Transverse colon (tissue), 4 donors: ENCODE results near the gene IDUA. TPM values are rescaled to one million over a fixed set of nuclear protein-coding genes. Genes with fewer than 3 reads are reported as not detected.

Source experiments
- DNase-seq: peaks from one replicate; pipeline ENCODE4 v3.0.0-alpha.2; 2019
- H3K27ac ChIP-seq, 4 donors: fragments of 200-600 bp; sonication (generic); 2 replicates each; pipeline ENCODE4 v1.5.1; 2016 to 2018; ENCODE audit warnings: inconsistent platforms in 4 of 4
- H3K27me3 ChIP-seq: fragments of 200-600 bp; sonication (generic); 2 replicates; pipeline ENCODE4 v1.5.1; 2017; ENCODE audit warnings: inconsistent platforms
- H3K36me3 ChIP-seq, 4 donors: fragments of 200-600 bp; sonication (generic); 2 replicates each; pipeline ENCODE4 v1.5.1; 2017 to 2019; ENCODE audit warnings: inconsistent platforms in 4 of 4
- H3K4me1 ChIP-seq, 4 donors: fragments of 200-600 bp; sonication (generic); 2 replicates each; pipeline ENCODE4 v1.5.1; 2017 to 2020; ENCODE audit warnings: inconsistent platforms in 4 of 4
- H3K4me3 ChIP-seq, 4 donors: fragments of 200-600 bp; sonication (generic); 1 replicate in 1 of 4; 2 replicates in 3 of 4; pipeline versions ENCODE4 v1.5.1 to v1.6.1; 2017 to 2019; ENCODE audit warnings: inconsistent platforms in 4 of 4
- H3K9me3 ChIP-seq, 2 donors: fragments of 200-600 bp; sonication (generic); 2 replicates each; pipeline ENCODE4 v1.5.1; 2017 to 2019; ENCODE audit warnings: inconsistent platforms in 2 of 2
- CTCF ChIP-seq, 5 experiments: fragments of 200-600 bp in 3 of 5; fragments of 450-650 bp in 2 of 5; sonication (generic) in 3 of 5; IDR thresholded peaks; 1 replicate in 2 of 5; 2 replicates in 3 of 5; pipeline ENCODE4 v1.5.1; 2016 to 2017; ENCODE audit warnings: antibody characterized with exemption in 5 of 5, inconsistent platforms in 3 of 5, mild to moderate bottlenecking in 2 of 5, moderate library complexity in 1 of 5
- EP300 ChIP-seq: sonication (generic); formaldehyde crosslinking; IDR thresholded peaks from one replicate; pipeline ENCODE4 v1.6.1; 2017; ENCODE audit warnings: antibody characterized with exemption, low read depth
- POLR2A ChIP-seq: fragments of 450-650 bp; IDR thresholded peaks from one replicate; pipeline ENCODE4 v1.6.1; 2016; ENCODE audit warnings: antibody characterized with exemption, mild to moderate bottlenecking, moderate library complexity
- POLR2AphosphoS5 ChIP-seq, 3 donors: sonication (generic); formaldehyde crosslinking; IDR thresholded peaks; one replicate each; pipeline ENCODE4 v1.6.1; 2016; ENCODE audit warnings: antibody characterized with exemption in 3 of 3
- WGBS, 2 donors: methylation state at CpG; one replicate each; pipeline ENCODE4 v1.1.5; 2018; ENCODE audit warnings: low coverage in 1 of 2; 5-methylcytosine and 5-hydroxymethylcytosine counted together
- in situ Hi-C, 4 donors: fragments of 200-750 bp; cut with MboI; loops; one replicate each; pipeline versions ENCODE4 v1.15.0 to v1.15.1; 2017; ENCODE audit warnings: low sequenced_read_pairs in 3 of 4, low pct_ligation_motif_present in 1 of 4, low pct_unique_long_range_greater_than_20kb in 1 of 4
- intact Hi-C: fragments of 100-400 bp; cut with DNase I; formaldehyde crosslinking; loops from one replicate; pipeline ENCODE4 v1.15.1; 2023; ENCODE audit warnings: low total_unique reads
- total RNA-seq, 4 donors: library from RNA; depleted of rRNA; stranded (reverse); fragments of >200 nt; gene quantifications; one replicate each; pipeline ENCODE4 v1.1.0, GENCODE V29; 2016

The IDUA gene
- total RNA-seq, 4 donors from 2014 or later: 25.9 to 78.6 (median 40.4) TPM

- no peak for DNase-seq
- H3K27me3 ChIP-seq: no peaks in the 10 kb centered on the region
- 83% methylated on average over 32 of the region's 48 CpGs; no CpG with 5 or more reads in 1 of the 2 donors for WGBS, 2 donors
- intact Hi-C loops (no loop called here), in situ Hi-C loops (no loop called here)
- H3K4me3 ChIP-seq: no peak overlapping the region
- TF ChIP-seq POLR2AphosphoS5 (IDR thresholded peaks at IDR 0.05): no peak
- TF ChIP-seq EP300: no peak
- no peak for TF ChIP-seq POLR2A
- TF ChIP-seq CTCF (IDR thresholded peaks at IDR 0.05): no peak
- H3K27ac ChIP-seq: no peak overlapping the region
- H3K9me3 ChIP-seq: no peaks in the 10 kb centered on the region
- peaks cover 0 to 50% (median 29%) of the 10 kb centered on the region in 4 donors for H3K4me1 ChIP-seq
- H3K36me3 ChIP-seq: peaks cover 0 to 8% (median 0%) of the 10 kb centered on the region in 4 donors
These were observed 20.4 kb upstream of the IDUA start for GRCh38 chr4:966266-967112.

DNA sequence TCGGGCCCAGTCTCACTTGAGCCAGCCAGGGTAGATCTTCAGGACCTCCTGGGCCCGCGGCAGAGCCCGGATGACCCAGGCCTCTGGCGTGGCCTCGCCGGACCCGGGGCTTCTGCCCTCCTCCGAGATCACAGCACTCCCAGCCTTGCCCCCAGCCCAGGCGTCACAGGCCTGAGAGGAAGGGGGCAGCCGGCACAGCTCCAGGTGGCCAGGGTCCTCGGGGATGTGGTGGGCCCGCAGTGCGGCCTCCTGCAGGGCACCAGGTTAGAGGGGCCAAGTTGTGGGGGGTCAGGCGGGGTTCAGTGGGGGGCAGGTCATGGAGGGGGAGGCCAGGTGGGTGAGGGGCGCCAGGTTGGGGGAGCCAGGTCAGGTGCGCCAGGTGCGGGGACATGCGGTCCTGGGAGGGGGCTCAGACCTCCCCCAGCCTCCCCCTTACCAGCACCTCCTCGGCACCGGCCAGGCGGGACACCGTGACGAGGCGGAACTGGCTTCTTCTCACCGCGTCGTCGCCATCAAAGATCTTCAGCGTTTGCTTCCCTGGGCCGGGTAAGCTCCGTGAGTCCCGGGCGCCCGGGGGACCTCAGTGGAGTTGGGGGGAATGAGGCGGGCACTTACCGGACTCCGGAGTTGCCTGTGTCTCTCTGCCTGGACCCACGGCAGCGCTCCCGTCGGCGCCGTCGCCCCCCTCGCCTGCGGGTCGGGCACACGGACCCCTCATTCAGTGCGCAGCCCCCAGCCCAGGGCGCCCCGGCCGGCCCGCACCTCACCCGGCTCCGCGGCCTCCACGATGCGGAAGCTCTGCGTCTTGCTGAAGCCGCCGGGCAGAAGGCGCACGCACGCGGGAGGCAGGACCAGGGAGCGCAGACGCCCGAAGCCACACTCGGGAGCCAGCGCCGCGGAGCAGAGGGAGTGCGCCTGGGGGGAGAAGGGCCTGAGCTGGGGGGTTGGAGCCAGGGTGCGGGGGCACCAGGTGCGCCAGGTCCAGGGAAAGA, 19.4 kb upstream of the IDUA start:
- TF ChIP-seq EP300: no peak
- intact Hi-C loops (no loop called here), in situ Hi-C loops (no loop called here)
- peaks cover 8 to 54% (median 31%) of the 10 kb centered on the region in 4 donors for H3K4me1 ChIP-seq
- H3K27ac ChIP-seq: no peak overlapping the region
- WGBS, 2 donors: 72% methylated on average over 51 of the region's 76 CpGs; no CpG with 5 or more reads in 1 of the 2 donors
- no peak for DNase-seq
- H3K27me3 ChIP-seq: no peaks in the 10 kb centered on the region
- H3K4me3 ChIP-seq: no peak overlapping the region
- H3K9me3 ChIP-seq: no peaks in the 10 kb centered on the region
- peaks cover 0 to 8% (median 0%) of the 10 kb centered on the region in 4 donors for H3K36me3 ChIP-seq

DNA sequence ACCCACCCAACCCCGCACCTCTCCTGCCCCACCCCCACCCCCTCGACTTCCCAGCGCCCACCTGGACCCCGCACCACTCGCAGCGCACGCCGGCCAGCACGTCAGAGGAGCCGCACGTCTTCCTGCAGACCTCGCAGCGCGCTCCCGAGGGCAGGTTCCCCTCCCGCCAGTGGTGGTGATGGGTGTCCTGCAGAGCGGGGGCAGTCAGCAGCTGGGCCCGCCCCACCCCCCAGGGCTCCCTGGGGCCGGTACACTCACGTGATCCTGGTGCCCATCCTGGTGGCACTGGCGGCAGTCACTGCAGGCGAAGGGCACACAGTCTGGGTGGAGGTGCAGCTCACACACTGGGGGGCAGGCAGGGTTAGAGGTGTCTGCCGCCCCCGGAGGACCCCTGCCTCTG, 18.6 kb upstream of the IDUA start:
- peaks cover 11 to 53% (median 35%) of the 10 kb centered on the region in 4 donors for H3K4me1 ChIP-seq

More for the DNA sequence above, 18.6 kb upstream of the IDUA start:
- no peak for DNase-seq
- 65% methylated on average over 15 of the region's 24 CpGs; no CpG with 5 or more reads in 1 of the 2 donors for WGBS, 2 donors
- Histone ChIP-seq H3K36me3 (peaks cover 0 to 8% (median 0%) of the 10 kb centered on the region in 4 donors), H3K27me3 (no peaks in the 10 kb centered on the region), H3K4me3 (no peak overlapping the region), H3K9me3 (no peaks in the 10 kb centered on the region), H3K27ac (no peak overlapping the region)
- intact Hi-C loops (no loop called here), in situ Hi-C loops (no loop called here)
- TF ChIP-seq POLR2AphosphoS5 (IDR thresholded peaks at IDR 0.05) (no peak), CTCF (IDR thresholded peaks at IDR 0.05) (no peak), POLR2A (no peak), EP300 (no peak)
